ENCODE results near the gene TBPL2.

DNA sequence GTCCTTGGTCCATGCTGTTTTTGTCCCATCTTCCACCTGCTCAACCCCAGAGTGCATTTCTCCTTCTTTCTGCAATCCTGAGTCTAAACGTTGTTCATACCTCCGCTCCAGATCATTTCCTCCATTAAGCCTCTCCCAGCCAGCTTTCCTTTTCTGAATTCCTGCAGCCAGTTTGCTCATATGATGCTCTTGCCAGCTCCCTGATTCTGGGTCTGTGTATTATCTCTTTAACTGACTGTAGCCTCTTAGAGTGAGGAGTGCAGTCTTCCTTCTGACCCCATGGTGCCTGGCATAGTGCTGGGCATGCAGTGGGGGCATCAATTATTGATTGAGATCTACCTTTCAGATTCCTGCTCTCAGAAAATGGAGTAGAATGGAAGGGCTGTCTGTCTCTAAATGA is 11.5 kb upstream of the TBPL2 start:
- TF ChIP-seq, protein P1, sequence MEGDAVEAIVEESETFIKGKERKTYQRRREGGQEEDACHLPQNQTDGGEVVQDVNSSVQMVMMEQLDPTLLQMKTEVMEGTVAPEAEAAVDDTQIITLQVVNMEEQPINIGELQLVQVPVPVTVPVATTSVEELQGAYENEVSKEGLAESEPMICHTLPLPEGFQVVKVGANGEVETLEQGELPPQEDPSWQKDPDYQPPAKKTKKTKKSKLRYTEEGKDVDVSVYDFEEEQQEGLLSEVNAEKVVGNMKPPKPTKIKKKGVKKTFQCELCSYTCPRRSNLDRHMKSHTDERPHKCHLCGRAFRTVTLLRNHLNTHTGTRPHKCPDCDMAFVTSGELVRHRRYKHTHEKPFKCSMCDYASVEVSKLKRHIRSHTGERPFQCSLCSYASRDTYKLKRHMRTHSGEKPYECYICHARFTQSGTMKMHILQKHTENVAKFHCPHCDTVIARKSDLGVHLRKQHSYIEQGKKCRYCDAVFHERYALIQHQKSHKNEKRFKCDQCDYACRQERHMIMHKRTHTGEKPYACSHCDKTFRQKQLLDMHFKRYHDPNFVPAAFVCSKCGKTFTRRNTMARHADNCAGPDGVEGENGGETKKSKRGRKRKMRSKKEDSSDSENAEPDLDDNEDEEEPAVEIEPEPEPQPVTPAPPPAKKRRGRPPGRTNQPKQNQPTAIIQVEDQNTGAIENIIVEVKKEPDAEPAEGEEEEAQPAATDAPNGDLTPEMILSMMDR (IDR thresholded peaks at IDR 0.05): no peak
- TF ChIP-seq POLR2A (IDR thresholded peaks at IDR 0.05) (no peak), POLR2AphosphoS5 (IDR thresholded peaks at IDR 0.05) (no peak)
